H9 (cell line): ENCODE measurements around the gene ZNF362. TPM values are rescaled to one million over a fixed set of nuclear protein-coding genes. Genes with fewer than 3 reads are reported as not detected.
A peak's percentile ranks its signal among the peaks of the same experiment; 100 is the strongest.

ENCODE experiments used
- DNase-seq: peaks from one replicate; pipeline ENCODE4 v3.0.0-alpha.2; 2017
- H2AFZ ChIP-seq: one replicate; pipeline ENCODE4 v1.6.1; 2013; ENCODE audit warnings: mild to moderate bottlenecking, low read length, control low read depth, moderate library complexity
- H2AK5ac ChIP-seq: 2 replicates; pipeline ENCODE4 v1.6.1; 2013; ENCODE audit warnings: low read length, control low read depth, mixed read lengths; ENCODE audit not compliant: insufficient read length
- H2BK120ac ChIP-seq: one replicate; pipeline ENCODE4 v1.6.1; 2013; ENCODE audit warnings: low read depth, mild to moderate bottlenecking, low read length, control low read depth, inconsistent platforms; ENCODE audit not compliant: poor library complexity, severe bottlenecking
- H2BK12ac ChIP-seq: 2 replicates; pipeline ENCODE4 v1.6.1; 2013; ENCODE audit warnings: low read length, control low read depth, mixed read lengths, low read depth; ENCODE audit not compliant: insufficient read length
- H2BK15ac ChIP-seq: 2 replicates; pipeline ENCODE4 v1.6.1; 2013; ENCODE audit warnings: low read depth, low read length, control low read depth
- H2BK20ac ChIP-seq: one replicate; pipeline ENCODE4 v1.6.1; 2013; ENCODE audit warnings: low read depth, mild to moderate bottlenecking, low read length, control low read depth, inconsistent platforms; ENCODE audit not compliant: poor library complexity, severe bottlenecking
- H2BK5ac ChIP-seq: 2 replicates; pipeline ENCODE4 v1.6.1; 2013; ENCODE audit warnings: low read length, control low read depth, mixed read lengths; ENCODE audit not compliant: insufficient read length
- H3K14ac ChIP-seq: 2 replicates; pipeline ENCODE4 v1.6.1; 2013; ENCODE audit warnings: low read length, control low read depth; ENCODE audit not compliant: insufficient read depth
- H3K18ac ChIP-seq: 2 replicates; pipeline ENCODE4 v1.6.1; 2013; ENCODE audit warnings: low read depth, mild to moderate bottlenecking, mixed read lengths, low read length, control low read depth; ENCODE audit not compliant: insufficient read length
- H3K23ac ChIP-seq: 2 replicates; pipeline ENCODE4 v1.6.1; 2013; ENCODE audit warnings: low read length, control low read depth, mixed read lengths, low read depth; ENCODE audit not compliant: insufficient read length
- H3K23me2 ChIP-seq: 2 replicates; pipeline ENCODE4 v1.6.1; 2013; ENCODE audit warnings: low read depth, mild to moderate bottlenecking, mixed read lengths, low read length, control low read depth; ENCODE audit not compliant: insufficient read length, poor library complexity, severe bottlenecking
- H3K27ac ChIP-seq: 2 replicates; pipeline ENCODE4 v1.5.1; 2013; ENCODE audit warnings: low read length, control low read depth, mixed read lengths, low read depth; ENCODE audit not compliant: insufficient read length
- H3K27me3 ChIP-seq: 2 replicates; pipeline ENCODE4 v1.6.1; 2013; ENCODE audit warnings: low read length, control low read depth, inconsistent platforms; ENCODE audit not compliant: insufficient read depth
- H3K4ac ChIP-seq: 2 replicates; pipeline ENCODE4 v1.6.1; 2013; ENCODE audit warnings: low read depth, mild to moderate bottlenecking, control low read depth, inconsistent platforms, low read length, moderate library complexity
- H3K4me1 ChIP-seq: 2 replicates; pipeline ENCODE4 v1.6.1; 2013; ENCODE audit warnings: low read length, control low read depth, inconsistent platforms; ENCODE audit not compliant: insufficient read depth
- H3K4me2 ChIP-seq: 2 replicates; pipeline ENCODE4 v1.6.1; 2013; ENCODE audit warnings: low read length, control low read depth, mixed read lengths; ENCODE audit not compliant: insufficient read length, insufficient read depth
- H3K56ac ChIP-seq: 2 replicates; pipeline ENCODE4 v1.6.1; 2013; ENCODE audit warnings: low read depth, mild to moderate bottlenecking, mixed read lengths, low read length, control low read depth; ENCODE audit not compliant: insufficient read length
- H3K79me1 ChIP-seq: 2 replicates; pipeline ENCODE4 v1.6.1; 2013; ENCODE audit warnings: low read depth, mild to moderate bottlenecking, moderate library complexity, low read length, control low read depth, inconsistent platforms; ENCODE audit not compliant: insufficient read depth, poor library complexity, severe bottlenecking
- H3K79me2 ChIP-seq: 2 replicates; pipeline ENCODE4 v1.6.1; 2013; ENCODE audit warnings: low read length, control low read depth, inconsistent platforms; ENCODE audit not compliant: insufficient read depth
- H3K9ac ChIP-seq: 2 replicates; pipeline ENCODE4 v1.6.1; 2013; ENCODE audit warnings: low read length, control low read depth, mixed read lengths; ENCODE audit not compliant: insufficient read length; ENCODE audit errors: extremely low read depth
- H3K9me3 ChIP-seq: one replicate; pipeline ENCODE4 v1.6.1; 2013; ENCODE audit warnings: low read depth, low read length, inconsistent platforms; ENCODE audit not compliant: control insufficient read depth
- H3T11ph ChIP-seq: one replicate; pipeline ENCODE4 v1.6.1; 2013; ENCODE audit warnings: mild to moderate bottlenecking, low read length, control low read depth, inconsistent platforms
- H4K20me1 ChIP-seq: one replicate; pipeline ENCODE4 v1.6.1; 2013; ENCODE audit not compliant: control insufficient read depth, insufficient read length, insufficient read depth
- H4K5ac ChIP-seq: 2 replicates; pipeline ENCODE4 v1.6.1; 2013; ENCODE audit warnings: low read depth, mild to moderate bottlenecking, mixed read lengths, low read length, control low read depth; ENCODE audit not compliant: insufficient read length
- H4K8ac ChIP-seq: replicated peaks from 2 replicates; pipeline ENCODE4 v1.6.1; 2013; ENCODE audit warnings: low read length, control low read depth, mixed read lengths, low read depth; ENCODE audit not compliant: insufficient read length
- H4K91ac ChIP-seq: 2 replicates; pipeline ENCODE4 v1.6.1; 2013; ENCODE audit warnings: low read depth, mild to moderate bottlenecking, moderate library complexity, mixed read lengths, low read length, control low read depth; ENCODE audit not compliant: insufficient read length
- H3K27ac Mint-ChIP-seq, 3 experiments: 2 replicates in 2 of 3; 3 replicates in 1 of 3; pipeline ENCODE4 v1.8.0; 2020 to 2021; ENCODE audit warnings: mixed read lengths in 3 of 3, mild to moderate bottlenecking in 1 of 3, moderate library complexity in 1 of 3
- H3K27me3 Mint-ChIP-seq: 2 replicates; pipeline ENCODE4 v1.8.0; 2021; ENCODE audit warnings: low read depth, mild to moderate bottlenecking, moderate library complexity, mixed read lengths
- H3K36me3 Mint-ChIP-seq, 3 experiments: 2 replicates in 2 of 3; 3 replicates in 1 of 3; pipeline ENCODE4 v1.8.0; 2020 to 2021; ENCODE audit warnings: low read depth in 3 of 3, mixed read lengths in 3 of 3; ENCODE audit not compliant: insufficient read depth in 1 of 3
- H3K4me1 Mint-ChIP-seq, 2 experiments: 2 replicates each; pipeline ENCODE4 v1.8.0; 2020; ENCODE audit warnings: mixed read lengths in 2 of 2
- H3K4me3 Mint-ChIP-seq, 2 experiments: 2 replicates in 1 of 2; 3 replicates in 1 of 2; pipeline ENCODE4 v1.8.0; 2020 to 2021; ENCODE audit warnings: mild to moderate bottlenecking in 2 of 2, mixed read lengths in 2 of 2, moderate library complexity in 1 of 2
- H3K9me3 Mint-ChIP-seq, 2 experiments: 2 replicates in 1 of 2; 3 replicates in 1 of 2; pipeline ENCODE4 v1.8.0; 2020; ENCODE audit warnings: mild to moderate bottlenecking in 2 of 2, mixed read lengths in 2 of 2, moderate library complexity in 1 of 2
- WGBS: extraction: QIAGEN DNeasy Blood & Tissue Kit; methylation state at CpG from one replicate; pipeline ENCODE4 v1.1.7; 2013; ENCODE audit warnings: missing lambda C conversion rate, low lambda C conversion rate, mixed read lengths; ENCODE audit not compliant: insufficient read length; ENCODE audit errors: extremely low coverage; 5-methylcytosine and 5-hydroxymethylcytosine counted together
- total RNA-seq: library from RNA; stranded (reverse); gene quantifications from 2 replicates; pipeline ENCODE4 v1.2.1, GENCODE V29; 2021
- TF ChIP-seq, protein P1 (sequence below): fragments of 200-600 bp; sonication (generic); conservative IDR thresholded peaks from 3 replicates; pipeline ENCODE4 v1.8.0; 2021; ENCODE audit warnings: antibody characterized with exemption, mild to moderate bottlenecking

The ZNF362 gene
- total RNA-seq, 1 experiment from 2014 or later: 18.7 TPM

DNA sequence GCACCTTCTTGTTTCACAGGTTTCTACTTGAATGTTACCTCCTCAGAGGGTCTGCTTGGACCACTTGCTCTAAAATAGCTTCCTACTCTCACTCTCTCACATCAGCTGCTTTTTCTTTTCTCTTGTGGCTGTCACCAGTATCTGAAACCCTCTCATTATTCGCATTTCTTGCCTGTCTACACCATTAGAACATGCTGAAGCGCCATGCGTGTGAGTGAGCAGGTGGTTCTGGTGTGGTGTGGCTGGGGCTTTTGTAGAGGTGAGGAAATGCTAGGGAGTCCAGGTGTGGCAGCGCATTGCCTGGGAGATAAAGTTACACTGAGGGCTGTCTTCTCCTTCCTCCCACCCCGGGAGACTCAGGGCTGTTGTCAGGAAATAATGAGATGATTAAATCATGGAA, 4.1 kb downstream of the ZNF362 start:
- H3K27ac Mint-ChIP-seq: peak overlapping the region in 1 of 3 experiments; percentile 74; a peak in 4 of 7 replicates

More for the DNA sequence above, 4.1 kb downstream of the ZNF362 start:
- H2BK15ac ChIP-seq: no peak overlapping the region
- H3T11ph ChIP-seq: no peak overlapping the region
- no peaks in the 10 kb centered on the region for H3K27me3 Mint-ChIP-seq
- peaks cover 5 to 21% (median 6%) of the 10 kb centered on the region in 3 experiments; a peak in 5 of 7 replicates for H3K36me3 Mint-ChIP-seq
- no peak overlapping the region for H2BK5ac ChIP-seq
- no peak overlapping the region for H4K8ac ChIP-seq
- no peaks in the 10 kb centered on the region for H3K9me3 ChIP-seq
- no peak overlapping the region for H3K18ac ChIP-seq
- no peak overlapping the region for H4K5ac ChIP-seq
- DNase-seq: no peak
- no peak overlapping the region for H3K4ac ChIP-seq
- H3K23me2 ChIP-seq: peaks cover 14% of the 10 kb centered on the region
- H4K20me1 ChIP-seq: no peaks in the 10 kb centered on the region
- no peak overlapping the region for H3K4me2 ChIP-seq
- no peak overlapping the region for H4K91ac ChIP-seq
- peaks cover 4% of the 10 kb centered on the region for H3K79me1 ChIP-seq
- peaks cover 6% of the 10 kb centered on the region; the same call in 1 of the 2 replicates for H3K4me1 ChIP-seq
- H3K9me3 Mint-ChIP-seq: no peaks in the 10 kb centered on the region
- no peak overlapping the region for H2AK5ac ChIP-seq
- H2BK12ac ChIP-seq: no peak overlapping the region
- H3K56ac ChIP-seq: no peak overlapping the region
- no peak overlapping the region for H3K9ac ChIP-seq
- no peak overlapping the region for H3K27ac ChIP-seq
- TF ChIP-seq, protein P1, sequence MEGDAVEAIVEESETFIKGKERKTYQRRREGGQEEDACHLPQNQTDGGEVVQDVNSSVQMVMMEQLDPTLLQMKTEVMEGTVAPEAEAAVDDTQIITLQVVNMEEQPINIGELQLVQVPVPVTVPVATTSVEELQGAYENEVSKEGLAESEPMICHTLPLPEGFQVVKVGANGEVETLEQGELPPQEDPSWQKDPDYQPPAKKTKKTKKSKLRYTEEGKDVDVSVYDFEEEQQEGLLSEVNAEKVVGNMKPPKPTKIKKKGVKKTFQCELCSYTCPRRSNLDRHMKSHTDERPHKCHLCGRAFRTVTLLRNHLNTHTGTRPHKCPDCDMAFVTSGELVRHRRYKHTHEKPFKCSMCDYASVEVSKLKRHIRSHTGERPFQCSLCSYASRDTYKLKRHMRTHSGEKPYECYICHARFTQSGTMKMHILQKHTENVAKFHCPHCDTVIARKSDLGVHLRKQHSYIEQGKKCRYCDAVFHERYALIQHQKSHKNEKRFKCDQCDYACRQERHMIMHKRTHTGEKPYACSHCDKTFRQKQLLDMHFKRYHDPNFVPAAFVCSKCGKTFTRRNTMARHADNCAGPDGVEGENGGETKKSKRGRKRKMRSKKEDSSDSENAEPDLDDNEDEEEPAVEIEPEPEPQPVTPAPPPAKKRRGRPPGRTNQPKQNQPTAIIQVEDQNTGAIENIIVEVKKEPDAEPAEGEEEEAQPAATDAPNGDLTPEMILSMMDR: no peak
- H3K27me3 ChIP-seq: no peaks in the 10 kb centered on the region
- no peak overlapping the region for H3K14ac ChIP-seq
- H3K4me3 Mint-ChIP-seq: peak overlapping the region in 1 of 2 experiments; percentile 49; a peak in 1 of 5 replicates
- H3K4me1 Mint-ChIP-seq: peaks cover 37 to 40% of the 10 kb centered on the region in 2 experiments
- no peak overlapping the region for H2BK120ac ChIP-seq
- peaks cover 4% of the 10 kb centered on the region; the same call in 1 of the 2 replicates for H3K79me2 ChIP-seq
- H2BK20ac ChIP-seq: no peak overlapping the region
- WGBS: no CpG with 5 or more reads among the region's 5 CpGs
- H2AFZ ChIP-seq: no peak overlapping the region
- no peak overlapping the region for H3K23ac ChIP-seq
